Astrocyte (in vitro differentiated cells and primary cell): ENCODE data around the gene KRTAP5-3. TPM values are rescaled to one million over a fixed set of nuclear protein-coding genes. Genes with fewer than 3 reads are reported as not detected.
A peak's percentile ranks its signal among the peaks of the same experiment; 100 is the strongest.

ENCODE experiments used
- DNase-seq: peaks from one replicate; pipeline ENCODE4 v3.0.0-alpha.2; 2010; ENCODE audit warnings: low read depth
- FAIRE-seq: peaks from 2 replicates; lab custom pipeline; 2011; peaks lifted over from hg19 to GRCh38; lab: Jason Lieb, UNC
- H2AFZ ChIP-seq: 2 replicates; pipeline ENCODE4 v1.6.0; 2012; ENCODE audit warnings: low read depth, low read length, inconsistent platforms
- H3K27ac ChIP-seq: 2 replicates; pipeline ENCODE4 v1.5.1; 2011; ENCODE audit warnings: low read depth, low read length, inconsistent platforms
- H3K27me3 ChIP-seq: 2 replicates; pipeline ENCODE4 v1.6.0; 2011; ENCODE audit warnings: low read length, inconsistent platforms; ENCODE audit not compliant: insufficient read depth
- H3K36me3 ChIP-seq: 2 replicates; pipeline ENCODE4 v1.5.1; 2011; ENCODE audit warnings: low read length, inconsistent platforms; ENCODE audit not compliant: insufficient read depth
- H3K4me1 ChIP-seq: 2 replicates; pipeline ENCODE4 v1.5.1; 2011; ENCODE audit warnings: low read length, inconsistent platforms; ENCODE audit not compliant: insufficient read depth
- H3K4me2 ChIP-seq: 2 replicates; pipeline ENCODE4 v1.6.0; 2012; ENCODE audit warnings: low read length, inconsistent platforms
- H3K4me3 ChIP-seq: 2 replicates; pipeline ENCODE4 v1.5.1; 2011; ENCODE audit warnings: low read depth, mild to moderate bottlenecking, low read length, inconsistent platforms; ENCODE audit not compliant: insufficient read depth
- H3K79me2 ChIP-seq: 2 replicates; pipeline ENCODE4 v1.6.0; 2012; ENCODE audit warnings: mild to moderate bottlenecking, low read length, inconsistent platforms; ENCODE audit not compliant: insufficient read depth
- H3K9ac ChIP-seq: 2 replicates; pipeline ENCODE4 v1.6.0; 2012; ENCODE audit warnings: mild to moderate bottlenecking, low read length, inconsistent platforms
- H3K9me3 ChIP-seq: 2 replicates; pipeline ENCODE4 v1.5.1; 2012; ENCODE audit warnings: low read depth, mild to moderate bottlenecking, low read length, inconsistent platforms; ENCODE audit not compliant: insufficient read depth
- H4K20me1 ChIP-seq: 2 replicates; pipeline ENCODE4 v1.6.0; 2012; ENCODE audit warnings: low read length, inconsistent platforms; ENCODE audit not compliant: insufficient read depth
- H3K27ac Mint-ChIP-seq: one replicate; pipeline ENCODE4 v1.8.0; 2021; ENCODE audit warnings: mild to moderate bottlenecking, mixed read lengths; ENCODE audit not compliant: unreplicated experiment
- H3K27me3 Mint-ChIP-seq: one replicate; pipeline ENCODE4 v1.8.0; 2021; ENCODE audit warnings: low read depth, mixed read lengths; ENCODE audit not compliant: unreplicated experiment
- H3K36me3 Mint-ChIP-seq: one replicate; pipeline ENCODE4 v1.8.0; 2021; ENCODE audit warnings: low read depth, mixed read lengths; ENCODE audit not compliant: unreplicated experiment
- H3K4me1 Mint-ChIP-seq: one replicate; pipeline ENCODE4 v1.8.0; 2021; ENCODE audit warnings: low read depth, mixed read lengths; ENCODE audit not compliant: unreplicated experiment
- H3K4me3 Mint-ChIP-seq: one replicate; pipeline ENCODE4 v1.8.0; 2021; ENCODE audit warnings: mild to moderate bottlenecking, moderate library complexity, mixed read lengths; ENCODE audit not compliant: unreplicated experiment
- H3K9me3 Mint-ChIP-seq: one replicate; pipeline ENCODE4 v1.8.0; 2021; ENCODE audit warnings: mild to moderate bottlenecking, mixed read lengths; ENCODE audit not compliant: unreplicated experiment
- CTCF ChIP-seq: IDR thresholded peaks from 2 replicates; pipeline ENCODE4 v1.5.1; 2011; ENCODE audit warnings: low read depth, mild to moderate bottlenecking, inconsistent platforms, low read length, moderate library complexity; ENCODE audit not compliant: insufficient read depth
- EZH2 ChIP-seq: IDR thresholded peaks from 2 replicates; pipeline ENCODE4 v1.6.1; 2012; ENCODE audit warnings: mild to moderate bottlenecking, low read length, inconsistent platforms; ENCODE audit not compliant: insufficient read depth
- total RNA-seq: library from RNA; stranded (reverse); gene quantifications from 2 replicates; pipeline ENCODE4 v1.2.1, GENCODE V29; 2021

KRTAP5-3 gene
- total RNA-seq, 1 donor from 2014 or later: not detected

- peak; percentile 52 for TF ChIP-seq CTCF
- no peak for TF ChIP-seq EZH2
- Histone ChIP-seq H2AFZ (no peak overlapping the region), H3K4me3 (no peak overlapping the region), H3K9me3 (no peaks in the 10 kb centered on the region), H3K4me2 (no peak overlapping the region), H3K27ac (no peak overlapping the region), H3K79me2 (no peaks in the 10 kb centered on the region), H3K27me3 (peaks cover 20% of the 10 kb centered on the region), H3K36me3 (no peaks in the 10 kb centered on the region), H4K20me1 (no peaks in the 10 kb centered on the region), H3K9ac (no peak overlapping the region), H3K4me1 (no peaks in the 10 kb centered on the region)
- no peak for FAIRE-seq
- Mint-ChIP-seq H3K27me3 (peaks cover 55% of the 10 kb centered on the region), H3K36me3 (no peaks in the 10 kb centered on the region), H3K9me3 (no peaks in the 10 kb centered on the region), H3K27ac (no peak overlapping the region), H3K4me3 (no peak overlapping the region), H3K4me1 (no peaks in the 10 kb centered on the region)
- no peak for DNase-seq
These were observed 32.0 kb upstream of the KRTAP5-3 start for GRCh38 chr11:1640076-1640946.

- H3K27ac Mint-ChIP-seq: no peak overlapping the region
These were observed 31.4 kb upstream of the KRTAP5-3 start for GRCh38 chr11:1639666-1640065.

More at GRCh38 chr11:1639666-1640065, 31.4 kb upstream of the KRTAP5-3 start:
- no peaks in the 10 kb centered on the region for H3K79me2 ChIP-seq
- no peak for DNase-seq
- peaks cover 3% of the 10 kb centered on the region for H3K9me3 Mint-ChIP-seq
- H2AFZ ChIP-seq: no peak overlapping the region
- H3K27me3 ChIP-seq: peaks cover 20% of the 10 kb centered on the region
- no peak overlapping the region for H3K9ac ChIP-seq
- H3K4me1 ChIP-seq: no peaks in the 10 kb centered on the region
- H3K36me3 ChIP-seq: no peaks in the 10 kb centered on the region
- FAIRE-seq: no peak
- H3K27ac ChIP-seq: no peak overlapping the region
- H3K27me3 Mint-ChIP-seq: peaks cover 55% of the 10 kb centered on the region
- H3K4me2 ChIP-seq: no peak overlapping the region
- H4K20me1 ChIP-seq: no peaks in the 10 kb centered on the region
- no peaks in the 10 kb centered on the region for H3K36me3 Mint-ChIP-seq
- no peak overlapping the region for H3K4me3 Mint-ChIP-seq
- no peak overlapping the region for H3K4me3 ChIP-seq
- H3K9me3 ChIP-seq: no peaks in the 10 kb centered on the region
- TF ChIP-seq EZH2 (no peak), CTCF (no peak)
- H3K4me1 Mint-ChIP-seq: no peaks in the 10 kb centered on the region
